HG03565 (cell line): ENCODE results near the gene GSK3A.
A peak's percentile ranks its signal among the peaks of the same experiment; 100 is the strongest.

Source experiments
- ATAC-seq: cut with Tn5 transposase; IDR thresholded peaks from one replicate; pipeline ENCODE4 v1.9.1; 2021; ENCODE audit warnings: mild to moderate bottlenecking, moderate library complexity; ENCODE audit not compliant: unreplicated experiment

The GSK3A gene

GRCh38 chr19:42229301-42229854 lies 13.0 kb downstream of the GSK3A start:
- ATAC-seq, result no peak

GRCh38 chr19:42228641-42229040 lies 13.8 kb downstream of the GSK3A start:
- no peak for ATAC-seq

GRCh38 chr19:42226886-42227285 lies 15.5 kb downstream of the GSK3A start:
- no peak for ATAC-seq

GRCh38 chr19:42225718-42226292 lies 16.6 kb downstream of the GSK3A start:
- ATAC-seq, result no peak

GRCh38 chr19:42224940-42225717 lies 17.3 kb downstream of the GSK3A start:
- no peak for ATAC-seq

GRCh38 chr19:42220751-42221097 lies 21.7 kb downstream of the GSK3A start:
- ATAC-seq, result no peak

GRCh38 chr19:42219812-42220750 lies 22.3 kb downstream of the GSK3A start, which contains the start of gene ZNF526:
Gene ZNF526 (plus strand): TSS chr19:42220312. CDS start chr19:42224404, 4,092 bp downstream.
- ATAC-seq, result peak; percentile 68

- ATAC-seq, result peak; percentile 68
Measured at GRCh38 chr19:42217520-42218437, 24.6 kb downstream of the GSK3A start, which contains the start of gene DEDD2. Gene DEDD2 (minus strand): TSS chr19:42217677. CDS start chr19:42217007, 670 bp downstream.

GRCh38 chr19:42216653-42217519 lies 25.5 kb downstream of the GSK3A start:
- peak; percentile 2 for ATAC-seq

GRCh38 chr19:42214810-42215485 lies 27.5 kb downstream of the GSK3A start:
- no peak for ATAC-seq

- ATAC-seq, result no peak
Measured at GRCh38 chr19:42212886-42213285, 29.5 kb downstream of the GSK3A start.

- ATAC-seq, result no peak
Measured at GRCh38 chr19:42208612-42209011, 33.8 kb downstream of the GSK3A start.

- ATAC-seq, result no peak
Measured at GRCh38 chr19:42207767-42208271, 34.6 kb downstream of the GSK3A start.

GRCh38 chr19:42206871-42207755 lies 35.3 kb downstream of the GSK3A start:
- no peak for ATAC-seq

GRCh38 chr19:42204664-42205063 lies 37.7 kb downstream of the GSK3A start:
- ATAC-seq, result no peak

GRCh38 chr19:42203700-42204099 lies 38.7 kb downstream of the GSK3A start:
- ATAC-seq, result no peak

GRCh38 chr19:42202290-42202880 lies 40.0 kb downstream of the GSK3A start:
- no peak for ATAC-seq
